HepG2 (cell line): ENCODE measurements around the gene TTBK1. TPM values are rescaled to one million over a fixed set of nuclear protein-coding genes. Genes with fewer than 3 reads are reported as not detected.

Experiments used
- ARID2 ChIP-seq: sonication (generic); formaldehyde crosslinking; IDR thresholded peaks from 2 replicates; pipeline ENCODE4 v1.8.1; 2022; ENCODE audit warnings: mild to moderate bottlenecking, missing genetic modification reagents, borderline replicate concordance
- FLYWCH1 ChIP-seq: sonication (generic); formaldehyde crosslinking; IDR thresholded peaks from 2 replicates; pipeline ENCODE4 v1.8.1; 2023; ENCODE audit warnings: mild to moderate bottlenecking, missing genetic modification reagents
- FOXA3 ChIP-seq: IDR thresholded peaks from 2 replicates; pipeline ENCODE4 v1.6.1; 2016; ENCODE audit warnings: missing genetic modification reagents, missing compliant biosample characterization
- IKZF1 ChIP-seq: fragments of 450-650 bp; IDR thresholded peaks from 2 replicates; pipeline ENCODE4 v1.7.1; 2016
- KLF11 ChIP-seq: IDR thresholded peaks from 2 replicates; pipeline ENCODE4 v1.6.1; 2016; ENCODE audit warnings: missing compliant biosample characterization
- NFRKB ChIP-seq: fragments of 450-650 bp; IDR thresholded peaks from 2 replicates; pipeline ENCODE4 v1.6.1; 2017
- NR2F6 ChIP-seq, 2 experiments: IDR thresholded peaks; 2 replicates each; pipeline ENCODE4 v1.6.1; 2016; ENCODE audit warnings: antibody characterized with exemption in 1 of 2, mild to moderate bottlenecking in 1 of 2
- PHF20 ChIP-seq: sonication (generic); formaldehyde crosslinking; IDR thresholded peaks from 2 replicates; pipeline ENCODE4 v1.5.0; 2020; ENCODE audit warnings: mild to moderate bottlenecking, missing genetic modification reagents
- PHF8 ChIP-seq: sonication (generic); formaldehyde crosslinking; IDR thresholded peaks from 2 replicates; pipeline ENCODE4 v1.5.0; 2020; ENCODE audit warnings: missing genetic modification reagents
- ZNF143 ChIP-seq: sonication (generic); formaldehyde crosslinking; IDR thresholded peaks from 2 replicates; pipeline ENCODE4 v1.4.0; 2020; ENCODE audit warnings: missing genetic modification reagents
- ZNF737 ChIP-seq: sonication (generic); formaldehyde crosslinking; IDR thresholded peaks from 2 replicates; pipeline ENCODE4 v1.5.0; 2020; ENCODE audit warnings: missing genetic modification reagents, mild to moderate bottlenecking, borderline replicate concordance
- ZZZ3 ChIP-seq: sonication (generic); formaldehyde crosslinking; IDR thresholded peaks from 2 replicates; pipeline ENCODE4 v1.4.0; 2020; ENCODE audit warnings: missing genetic modification reagents, mild to moderate bottlenecking, borderline replicate concordance
- polyA plus RNA-seq, 8 experiments: library from polyadenylated mRNA; depleted of rRNA in 3 of 8; stranded (reverse) in 7 of 8; unstranded in 1 of 8; fragments of >200 nt; fragmentation: Illumina TruSeq in 4 of 8; extraction: Trizol in 4 of 8; gene quantifications; 2 replicates each; pipeline versions ENCODE4 v1.2.1 to v1.2.3, GENCODE V29; 2011 to 2016; ENCODE audit warnings: low read depth in 4 of 8, missing spikeins in 1 of 8, mixed read lengths in 1 of 8; ENCODE audit not compliant: insufficient read depth in 1 of 8
- total RNA-seq, 5 experiments: library from RNA; depleted of rRNA; stranded (reverse); fragments of >200 nt; fragmentation: Illumina TruSeq; extraction: Trizol; gene quantifications; 2 replicates each; pipeline ENCODE4 v1.2.3, GENCODE V29; 2016; ENCODE audit warnings: low read depth in 1 of 5
- TF ChIP-seq, protein P1 (sequence below): sonication (generic); formaldehyde crosslinking; IDR thresholded peaks from 2 replicates; pipeline ENCODE4 v1.4.0; 2020; ENCODE audit warnings: mild to moderate bottlenecking, missing genetic modification reagents
- TF ChIP-seq, protein P2 (sequence below): sonication (generic); formaldehyde crosslinking; conservative IDR thresholded peaks from 2 replicates; pipeline ENCODE4 v1.8.0; 2022; ENCODE audit warnings: low read depth, missing genetic modification reagents
- TF ChIP-seq, protein P3 (sequence below): sonication (generic); formaldehyde crosslinking; IDR thresholded peaks from 2 replicates; pipeline ENCODE4 v1.4.0; 2020; ENCODE audit warnings: missing genetic modification reagents
- TF ChIP-seq, protein P4 (sequence below): sonication (generic); formaldehyde crosslinking; IDR thresholded peaks from 2 replicates; pipeline ENCODE4 v1.4.0; 2020; ENCODE audit warnings: mild to moderate bottlenecking, missing genetic modification reagents

The TTBK1 gene
- total and polyA plus RNA-seq, 2 of the 13 experiments (the other 11 are each of a cell fraction or from before 2014, with no cell fraction given), result 0.24 to 0.33 TPM

DNA sequence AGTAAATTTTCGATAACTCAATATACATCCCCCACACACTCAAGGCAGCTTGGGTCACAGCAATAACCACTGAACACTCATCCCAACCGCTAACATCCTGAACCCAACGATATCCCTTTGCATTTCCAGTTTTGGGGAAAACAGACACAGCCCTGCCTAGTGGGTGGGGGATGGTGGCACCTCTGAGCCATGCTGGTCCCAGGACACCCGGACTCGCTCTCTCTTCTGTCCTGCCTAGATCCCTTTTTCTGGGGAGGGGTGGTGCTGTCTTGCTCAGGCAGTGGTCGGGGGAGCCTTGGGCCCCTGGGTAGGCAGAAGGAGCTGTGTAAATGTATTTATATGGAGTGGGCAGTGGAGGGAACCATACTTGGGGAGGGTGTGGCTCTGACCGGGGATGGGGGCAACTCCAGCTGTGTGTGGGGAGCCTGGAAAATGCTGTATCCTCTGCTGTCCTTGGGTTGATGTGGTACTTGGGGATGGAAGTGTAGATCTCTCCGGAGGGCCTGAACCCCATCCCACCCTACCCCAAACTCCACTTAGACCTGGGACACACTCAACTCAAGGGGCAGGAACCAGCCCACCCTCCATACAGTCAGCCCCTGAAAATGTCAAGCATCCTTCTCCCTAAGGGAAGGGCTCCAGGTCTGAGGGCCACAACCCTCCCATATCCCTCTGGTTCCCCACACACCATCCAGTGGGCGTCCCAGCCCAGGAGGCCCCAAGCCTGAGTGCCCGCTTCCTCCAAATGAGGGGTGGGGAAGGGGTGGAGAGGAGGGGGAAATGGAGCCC lies 31.0 kb downstream of the TTBK1 start (continued):
- TF ChIP-seq PHF20 (CRISPR knock-in tag) (no peak), ARID2 (CRISPR knock-in tag) (peak; percentile 37; the same call in 1 of the 2 replicates), PHF8 (CRISPR knock-in tag) (no peak), IKZF1 (no peak), ZNF143 (CRISPR knock-in tag) (no peak), FOXA3 (CRISPR knock-in tag) (peak; percentile 7), KLF11 (no peak), FLYWCH1 (CRISPR knock-in tag) (no peak), ZZZ3 (no peak), NR2F6 (IDR thresholded peaks at IDR 0.05) (no peak), NR2F6 (CRISPR knock-in tag; IDR thresholded peaks at IDR 0.05) (no peak), ZNF737 (CRISPR knock-in tag) (no peak), NFRKB (no peak)
- TF ChIP-seq, protein P1, sequence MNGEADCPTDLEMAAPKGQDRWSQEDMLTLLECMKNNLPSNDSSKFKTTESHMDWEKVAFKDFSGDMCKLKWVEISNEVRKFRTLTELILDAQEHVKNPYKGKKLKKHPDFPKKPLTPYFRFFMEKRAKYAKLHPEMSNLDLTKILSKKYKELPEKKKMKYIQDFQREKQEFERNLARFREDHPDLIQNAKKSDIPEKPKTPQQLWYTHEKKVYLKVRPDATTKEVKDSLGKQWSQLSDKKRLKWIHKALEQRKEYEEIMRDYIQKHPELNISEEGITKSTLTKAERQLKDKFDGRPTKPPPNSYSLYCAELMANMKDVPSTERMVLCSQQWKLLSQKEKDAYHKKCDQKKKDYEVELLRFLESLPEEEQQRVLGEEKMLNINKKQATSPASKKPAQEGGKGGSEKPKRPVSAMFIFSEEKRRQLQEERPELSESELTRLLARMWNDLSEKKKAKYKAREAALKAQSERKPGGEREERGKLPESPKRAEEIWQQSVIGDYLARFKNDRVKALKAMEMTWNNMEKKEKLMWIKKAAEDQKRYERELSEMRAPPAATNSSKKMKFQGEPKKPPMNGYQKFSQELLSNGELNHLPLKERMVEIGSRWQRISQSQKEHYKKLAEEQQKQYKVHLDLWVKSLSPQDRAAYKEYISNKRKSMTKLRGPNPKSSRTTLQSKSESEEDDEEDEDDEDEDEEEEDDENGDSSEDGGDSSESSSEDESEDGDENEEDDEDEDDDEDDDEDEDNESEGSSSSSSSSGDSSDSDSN (CRISPR knock-in tag), result no peak
- TF ChIP-seq, protein P2, sequence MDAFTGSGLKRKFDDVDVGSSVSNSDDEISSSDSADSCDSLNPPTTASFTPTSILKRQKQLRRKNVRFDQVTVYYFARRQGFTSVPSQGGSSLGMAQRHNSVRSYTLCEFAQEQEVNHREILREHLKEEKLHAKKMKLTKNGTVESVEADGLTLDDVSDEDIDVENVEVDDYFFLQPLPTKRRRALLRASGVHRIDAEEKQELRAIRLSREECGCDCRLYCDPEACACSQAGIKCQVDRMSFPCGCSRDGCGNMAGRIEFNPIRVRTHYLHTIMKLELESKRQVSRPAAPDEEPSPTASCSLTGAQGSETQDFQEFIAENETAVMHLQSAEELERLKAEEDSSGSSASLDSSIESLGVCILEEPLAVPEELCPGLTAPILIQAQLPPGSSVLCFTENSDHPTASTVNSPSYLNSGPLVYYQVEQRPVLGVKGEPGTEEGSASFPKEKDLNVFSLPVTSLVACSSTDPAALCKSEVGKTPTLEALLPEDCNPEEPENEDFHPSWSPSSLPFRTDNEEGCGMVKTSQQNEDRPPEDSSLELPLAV (CRISPR knock-in tag), result no peak
- TF ChIP-seq, protein P3, sequence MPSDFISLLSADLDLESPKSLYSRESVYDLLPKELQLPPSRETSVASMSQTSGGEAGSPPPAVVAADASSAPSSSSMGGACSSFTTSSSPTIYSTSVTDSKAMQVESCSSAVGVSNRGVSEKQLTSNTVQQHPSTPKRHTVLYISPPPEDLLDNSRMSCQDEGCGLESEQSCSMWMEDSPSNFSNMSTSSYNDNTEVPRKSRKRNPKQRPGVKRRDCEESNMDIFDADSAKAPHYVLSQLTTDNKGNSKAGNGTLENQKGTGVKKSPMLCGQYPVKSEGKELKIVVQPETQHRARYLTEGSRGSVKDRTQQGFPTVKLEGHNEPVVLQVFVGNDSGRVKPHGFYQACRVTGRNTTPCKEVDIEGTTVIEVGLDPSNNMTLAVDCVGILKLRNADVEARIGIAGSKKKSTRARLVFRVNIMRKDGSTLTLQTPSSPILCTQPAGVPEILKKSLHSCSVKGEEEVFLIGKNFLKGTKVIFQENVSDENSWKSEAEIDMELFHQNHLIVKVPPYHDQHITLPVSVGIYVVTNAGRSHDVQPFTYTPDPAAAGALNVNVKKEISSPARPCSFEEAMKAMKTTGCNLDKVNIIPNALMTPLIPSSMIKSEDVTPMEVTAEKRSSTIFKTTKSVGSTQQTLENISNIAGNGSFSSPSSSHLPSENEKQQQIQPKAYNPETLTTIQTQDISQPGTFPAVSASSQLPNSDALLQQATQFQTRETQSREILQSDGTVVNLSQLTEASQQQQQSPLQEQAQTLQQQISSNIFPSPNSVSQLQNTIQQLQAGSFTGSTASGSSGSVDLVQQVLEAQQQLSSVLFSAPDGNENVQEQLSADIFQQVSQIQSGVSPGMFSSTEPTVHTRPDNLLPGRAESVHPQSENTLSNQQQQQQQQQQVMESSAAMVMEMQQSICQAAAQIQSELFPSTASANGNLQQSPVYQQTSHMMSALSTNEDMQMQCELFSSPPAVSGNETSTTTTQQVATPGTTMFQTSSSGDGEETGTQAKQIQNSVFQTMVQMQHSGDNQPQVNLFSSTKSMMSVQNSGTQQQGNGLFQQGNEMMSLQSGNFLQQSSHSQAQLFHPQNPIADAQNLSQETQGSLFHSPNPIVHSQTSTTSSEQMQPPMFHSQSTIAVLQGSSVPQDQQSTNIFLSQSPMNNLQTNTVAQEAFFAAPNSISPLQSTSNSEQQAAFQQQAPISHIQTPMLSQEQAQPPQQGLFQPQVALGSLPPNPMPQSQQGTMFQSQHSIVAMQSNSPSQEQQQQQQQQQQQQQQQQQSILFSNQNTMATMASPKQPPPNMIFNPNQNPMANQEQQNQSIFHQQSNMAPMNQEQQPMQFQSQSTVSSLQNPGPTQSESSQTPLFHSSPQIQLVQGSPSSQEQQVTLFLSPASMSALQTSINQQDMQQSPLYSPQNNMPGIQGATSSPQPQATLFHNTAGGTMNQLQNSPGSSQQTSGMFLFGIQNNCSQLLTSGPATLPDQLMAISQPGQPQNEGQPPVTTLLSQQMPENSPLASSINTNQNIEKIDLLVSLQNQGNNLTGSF, result no peak
- TF ChIP-seq, protein P4, sequence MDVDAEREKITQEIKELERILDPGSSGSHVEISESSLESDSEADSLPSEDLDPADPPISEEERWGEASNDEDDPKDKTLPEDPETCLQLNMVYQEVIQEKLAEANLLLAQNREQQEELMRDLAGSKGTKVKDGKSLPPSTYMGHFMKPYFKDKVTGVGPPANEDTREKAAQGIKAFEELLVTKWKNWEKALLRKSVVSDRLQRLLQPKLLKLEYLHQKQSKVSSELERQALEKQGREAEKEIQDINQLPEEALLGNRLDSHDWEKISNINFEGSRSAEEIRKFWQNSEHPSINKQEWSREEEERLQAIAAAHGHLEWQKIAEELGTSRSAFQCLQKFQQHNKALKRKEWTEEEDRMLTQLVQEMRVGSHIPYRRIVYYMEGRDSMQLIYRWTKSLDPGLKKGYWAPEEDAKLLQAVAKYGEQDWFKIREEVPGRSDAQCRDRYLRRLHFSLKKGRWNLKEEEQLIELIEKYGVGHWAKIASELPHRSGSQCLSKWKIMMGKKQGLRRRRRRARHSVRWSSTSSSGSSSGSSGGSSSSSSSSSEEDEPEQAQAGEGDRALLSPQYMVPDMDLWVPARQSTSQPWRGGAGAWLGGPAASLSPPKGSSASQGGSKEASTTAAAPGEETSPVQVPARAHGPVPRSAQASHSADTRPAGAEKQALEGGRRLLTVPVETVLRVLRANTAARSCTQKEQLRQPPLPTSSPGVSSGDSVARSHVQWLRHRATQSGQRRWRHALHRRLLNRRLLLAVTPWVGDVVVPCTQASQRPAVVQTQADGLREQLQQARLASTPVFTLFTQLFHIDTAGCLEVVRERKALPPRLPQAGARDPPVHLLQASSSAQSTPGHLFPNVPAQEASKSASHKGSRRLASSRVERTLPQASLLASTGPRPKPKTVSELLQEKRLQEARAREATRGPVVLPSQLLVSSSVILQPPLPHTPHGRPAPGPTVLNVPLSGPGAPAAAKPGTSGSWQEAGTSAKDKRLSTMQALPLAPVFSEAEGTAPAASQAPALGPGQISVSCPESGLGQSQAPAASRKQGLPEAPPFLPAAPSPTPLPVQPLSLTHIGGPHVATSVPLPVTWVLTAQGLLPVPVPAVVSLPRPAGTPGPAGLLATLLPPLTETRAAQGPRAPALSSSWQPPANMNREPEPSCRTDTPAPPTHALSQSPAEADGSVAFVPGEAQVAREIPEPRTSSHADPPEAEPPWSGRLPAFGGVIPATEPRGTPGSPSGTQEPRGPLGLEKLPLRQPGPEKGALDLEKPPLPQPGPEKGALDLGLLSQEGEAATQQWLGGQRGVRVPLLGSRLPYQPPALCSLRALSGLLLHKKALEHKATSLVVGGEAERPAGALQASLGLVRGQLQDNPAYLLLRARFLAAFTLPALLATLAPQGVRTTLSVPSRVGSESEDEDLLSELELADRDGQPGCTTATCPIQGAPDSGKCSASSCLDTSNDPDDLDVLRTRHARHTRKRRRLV (CRISPR knock-in tag), result no peak
